SKM-1 treated with dmso at 0.1 percent for 144 hours (cell line): ENCODE results near the gene E2F1.
"Not testable (repeated sequence)": the region's sequence is repeated elsewhere in the genome, so short reads cannot be mapped to it uniquely, and the experiment has no call there.

Experiments used
- DNase-seq: peaks from one replicate; lab custom pipeline; 2025; ENCODE audit not compliant: unreplicated experiment; lab: John Stamatoyannopoulos, UW

E2F1 gene

DNA sequence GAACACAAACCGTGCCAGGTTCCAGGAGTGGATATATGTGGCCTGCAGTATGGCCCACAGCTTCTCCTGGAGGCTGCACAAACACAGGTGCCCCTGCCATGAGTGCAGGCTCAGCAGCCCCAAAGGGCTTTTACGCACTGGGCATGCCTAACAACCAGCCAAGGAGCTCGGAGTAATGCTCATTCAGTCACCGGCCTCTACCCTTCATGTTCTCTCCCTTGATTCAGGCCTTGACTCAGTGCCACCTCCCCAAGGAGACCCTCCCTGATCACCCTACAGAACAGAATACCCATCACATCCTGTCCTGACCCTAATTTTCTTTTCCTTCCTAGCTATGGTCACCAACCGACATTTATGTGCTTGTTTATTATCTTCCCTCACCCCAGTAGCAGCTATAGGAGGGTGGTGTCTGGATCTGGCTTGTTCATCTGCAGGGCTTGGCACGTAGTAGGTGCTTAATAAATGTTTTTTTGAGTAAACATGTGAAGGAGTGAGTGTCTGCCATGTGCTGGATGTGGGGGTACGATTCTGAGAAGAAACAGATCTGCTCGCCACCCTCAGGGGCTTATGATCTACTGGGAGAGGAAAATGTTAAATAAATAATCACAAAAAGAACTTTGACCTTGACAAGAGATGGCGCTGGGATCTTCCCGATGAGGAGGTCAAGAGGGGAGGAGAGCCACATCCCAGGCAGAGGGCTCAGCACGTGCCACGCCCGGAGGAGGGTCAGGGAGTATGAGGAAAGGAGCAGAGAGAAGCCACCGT lies 24.7 kb upstream of the E2F1 start:
- no peak for DNase-seq

DNA sequence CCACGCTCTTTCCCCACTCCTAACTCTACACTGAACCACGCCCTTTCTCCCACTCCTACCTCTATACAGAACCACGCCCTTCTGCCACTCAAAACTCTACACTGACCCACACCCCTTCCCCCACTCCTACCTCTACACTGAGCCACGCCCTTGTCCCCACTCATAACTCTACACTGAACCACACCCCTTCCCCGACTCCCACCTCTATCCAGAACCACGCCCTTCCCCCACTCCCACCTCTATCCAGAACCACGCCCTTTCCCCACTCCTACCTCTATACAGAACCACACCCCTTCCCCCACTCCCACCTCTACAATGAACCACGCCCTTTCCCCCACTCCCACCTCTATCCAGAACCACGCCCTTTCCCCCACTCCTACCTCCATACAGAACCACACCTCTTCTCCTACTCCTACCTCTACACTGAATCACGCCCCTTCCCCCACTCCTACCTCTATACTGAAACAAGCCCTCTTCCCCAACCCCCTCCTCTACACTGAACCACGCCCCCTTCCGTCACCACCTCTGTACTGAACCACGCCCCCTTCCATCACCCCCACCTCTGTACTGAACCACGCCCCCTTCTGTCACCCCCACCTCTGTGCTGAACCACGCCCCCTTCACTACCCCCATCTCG lies 23.8 kb upstream of the E2F1 start:
- DNase-seq = no peak

DNA sequence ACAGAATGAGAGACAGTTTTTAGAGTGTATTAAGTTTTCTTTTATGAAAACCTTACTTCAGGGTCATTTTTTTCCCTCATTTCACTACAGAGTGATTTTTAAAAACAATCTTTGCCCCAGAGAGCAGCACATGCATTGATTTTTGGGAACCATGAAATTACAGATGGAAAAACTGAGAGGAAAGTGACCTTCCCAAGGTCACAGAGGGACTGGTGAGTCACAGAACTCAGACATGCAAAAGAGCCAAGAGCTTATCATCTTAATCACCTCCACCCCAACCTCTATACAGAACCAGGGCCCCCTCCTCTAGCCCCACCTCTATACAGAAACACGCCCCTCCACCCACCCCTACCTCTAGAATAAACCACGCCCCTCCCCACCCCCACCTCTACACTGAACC lies 23.2 kb upstream of the E2F1 start:
- no peak for DNase-seq

DNA sequence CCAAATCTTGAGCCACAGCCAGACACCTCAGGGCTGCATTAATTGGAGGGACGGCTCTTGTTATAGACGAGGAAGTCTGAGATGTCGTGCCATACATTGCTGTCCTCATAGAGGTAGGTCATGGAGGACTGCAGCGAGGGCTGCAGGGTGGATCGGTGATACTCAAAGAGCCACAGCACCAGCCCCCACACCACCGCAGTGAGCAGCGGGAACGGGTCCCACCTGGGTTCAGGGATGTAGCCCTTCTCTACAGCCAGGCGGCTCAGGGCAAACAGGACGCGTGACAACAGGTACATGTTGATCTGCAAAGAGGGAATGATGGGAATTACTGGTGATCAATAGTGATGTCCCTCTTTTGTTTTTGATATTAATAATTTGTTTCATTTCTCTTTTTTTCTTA lies 21.5 kb upstream of the E2F1 start:
- DNase-seq = no peak

DNA sequence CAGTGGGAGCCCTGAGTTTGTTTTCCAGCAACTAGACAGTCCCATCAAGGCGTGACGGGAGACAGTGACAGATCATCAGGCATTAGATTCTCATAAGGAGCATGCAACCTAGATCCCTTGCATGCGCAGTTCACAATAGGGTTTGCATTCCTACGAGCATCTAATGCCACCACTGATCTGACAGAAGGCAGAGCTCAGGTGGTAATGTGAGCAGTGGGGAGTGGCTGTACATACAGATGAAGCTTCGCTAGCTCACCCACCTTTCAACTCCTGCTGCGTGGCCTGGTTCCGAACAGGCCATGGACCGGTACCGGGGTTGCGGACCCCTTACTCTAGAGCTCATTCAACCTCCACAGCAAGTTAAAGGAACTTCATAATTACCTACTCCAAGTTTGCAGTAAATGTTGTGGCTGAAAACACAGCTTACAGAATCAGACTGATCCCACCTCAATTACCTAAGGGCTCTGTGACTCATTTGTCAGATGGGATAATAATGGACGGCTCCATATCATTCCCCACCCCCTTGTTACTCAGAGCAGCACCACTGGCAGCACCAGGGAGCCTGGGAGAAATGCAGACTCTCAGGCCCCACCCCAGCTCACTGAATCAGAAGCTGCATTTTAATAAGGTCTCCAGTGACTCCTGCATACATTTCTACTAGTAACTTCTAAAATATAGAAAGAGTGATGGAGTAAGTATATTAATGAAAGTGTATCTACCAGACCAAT lies 18.2 kb upstream of the E2F1 start:
- no peak for DNase-seq

DNA sequence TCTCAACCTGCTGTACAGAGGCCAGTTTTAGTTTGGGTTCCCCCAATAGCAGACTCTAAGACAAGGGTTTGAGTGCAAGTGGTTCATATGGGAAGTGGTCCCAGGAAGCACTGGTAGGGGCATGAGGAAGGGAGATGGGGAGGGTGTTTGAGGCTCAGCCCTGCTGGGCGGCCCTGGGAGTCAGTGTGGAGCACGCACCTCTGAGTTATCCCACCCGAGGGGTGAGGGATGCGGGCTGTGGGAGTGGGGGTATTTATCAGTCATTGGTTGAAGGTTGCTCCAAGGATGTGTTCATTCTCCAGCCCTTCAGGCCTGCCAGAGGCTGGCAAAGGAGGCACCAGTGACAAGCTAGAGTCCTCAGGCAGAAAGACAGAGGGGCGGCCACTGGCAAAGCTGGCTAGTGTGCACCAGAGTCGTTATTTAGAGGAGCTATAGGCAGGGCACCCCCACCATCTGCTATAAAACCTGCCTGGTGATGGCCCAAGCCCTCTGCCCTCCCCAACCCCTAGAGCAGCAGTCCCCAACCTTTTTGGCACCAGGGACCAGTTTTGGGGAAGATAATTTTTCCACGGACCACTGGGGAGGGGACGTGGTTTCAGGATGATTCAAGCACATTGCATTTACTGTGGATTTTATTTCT lies 17.4 kb upstream of the E2F1 start:
- DNase-seq = no peak

DNA sequence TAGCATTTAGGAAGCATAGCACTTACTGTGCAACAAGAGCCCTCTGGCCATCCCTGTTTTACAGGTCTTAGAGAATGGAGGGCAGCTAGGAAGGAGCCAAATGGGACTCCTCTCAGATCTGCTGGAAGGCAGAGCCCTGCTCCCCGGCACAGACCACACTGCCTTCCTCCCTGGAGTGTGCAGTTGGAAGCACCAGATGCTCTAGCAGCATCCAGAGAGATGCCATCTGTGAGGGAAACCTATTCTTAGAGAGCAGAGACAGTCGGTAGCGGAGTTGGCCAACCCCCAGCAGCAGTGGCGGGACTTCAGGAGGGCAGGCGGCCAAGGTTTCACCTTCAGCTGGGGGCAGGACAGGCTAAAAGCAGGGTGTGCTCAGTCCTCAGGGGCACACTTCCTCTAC lies 16.7 kb upstream of the E2F1 start:
- no peak for DNase-seq

DNA sequence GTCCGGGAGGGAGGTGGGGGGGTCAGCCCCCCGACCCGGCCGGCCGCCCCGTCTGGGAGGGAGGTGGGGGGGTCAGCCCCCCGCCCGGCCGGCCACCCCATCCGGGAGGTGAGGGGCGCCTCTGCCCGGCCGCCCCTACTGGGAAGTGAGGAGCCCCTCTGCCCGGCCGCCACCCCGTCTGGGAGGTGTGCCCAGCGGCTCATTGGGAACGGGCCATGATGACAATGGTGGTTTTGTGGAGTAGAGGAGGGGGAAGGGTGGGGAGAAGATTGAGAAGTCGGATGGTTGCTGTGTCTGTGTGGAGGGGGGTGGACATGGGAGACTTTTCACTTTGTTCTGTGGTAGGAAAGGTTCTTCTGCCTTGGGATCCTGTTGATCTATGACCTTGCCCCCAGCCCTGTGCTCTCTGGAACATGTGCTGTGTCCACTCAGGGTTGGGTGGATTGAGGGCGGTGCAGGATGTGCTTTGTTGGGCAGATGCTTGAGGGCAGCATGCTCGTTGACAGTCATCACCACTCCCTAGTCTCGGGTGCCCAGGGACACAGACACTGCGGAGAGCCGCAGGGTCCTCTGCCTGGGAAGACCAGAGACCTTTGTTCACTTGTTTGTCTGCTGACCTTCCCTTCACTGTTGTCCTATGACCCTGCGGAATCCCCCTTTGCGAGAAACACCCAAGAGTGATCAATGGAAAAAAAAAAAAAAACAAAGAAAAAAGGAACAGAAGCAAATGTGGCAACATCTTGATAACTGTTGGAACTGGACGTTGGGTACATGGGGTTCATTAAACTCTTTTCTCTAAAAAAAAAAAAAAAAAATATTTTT lies 15.7 kb upstream of the E2F1 start:
- no peak for DNase-seq

DNA sequence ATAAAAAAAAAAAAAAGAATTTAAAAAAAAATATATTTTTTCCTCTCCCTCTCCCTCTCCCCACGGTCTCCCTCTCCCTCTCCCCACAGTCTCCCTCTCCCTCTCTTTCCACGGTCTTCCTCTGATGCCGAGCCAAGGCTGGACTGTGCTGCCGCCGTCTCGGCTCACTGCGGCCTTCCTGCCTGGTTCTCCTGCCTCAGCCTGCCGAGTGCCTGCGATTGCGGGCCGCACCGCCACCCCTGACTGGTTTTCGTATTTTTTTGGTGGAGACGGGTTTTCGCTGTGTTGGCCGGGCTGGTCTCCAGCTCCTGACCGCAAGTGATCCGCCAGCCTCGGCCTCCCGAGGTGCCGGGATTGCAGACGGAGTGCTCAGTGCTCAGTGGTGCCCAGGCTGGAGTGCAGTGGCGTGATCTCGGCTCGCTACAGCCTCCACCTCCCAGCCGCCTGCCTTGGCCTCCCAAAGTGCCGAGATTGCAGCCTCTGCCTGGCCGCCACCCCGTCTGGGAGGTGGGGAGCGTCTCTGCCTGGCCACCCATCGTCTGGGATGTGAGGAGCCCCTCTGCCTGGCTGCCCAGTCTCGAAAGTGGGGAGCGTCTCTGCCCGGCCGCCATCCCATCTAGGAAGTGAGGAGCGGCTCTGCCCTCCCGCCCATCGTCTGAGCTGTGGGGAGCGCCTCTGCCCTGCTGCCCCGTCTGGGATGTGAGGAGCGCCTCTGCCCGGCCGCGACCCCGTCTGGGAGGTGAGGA lies 14.7 kb upstream of the E2F1 start:
- DNase-seq = not testable (repeated sequence)

DNA sequence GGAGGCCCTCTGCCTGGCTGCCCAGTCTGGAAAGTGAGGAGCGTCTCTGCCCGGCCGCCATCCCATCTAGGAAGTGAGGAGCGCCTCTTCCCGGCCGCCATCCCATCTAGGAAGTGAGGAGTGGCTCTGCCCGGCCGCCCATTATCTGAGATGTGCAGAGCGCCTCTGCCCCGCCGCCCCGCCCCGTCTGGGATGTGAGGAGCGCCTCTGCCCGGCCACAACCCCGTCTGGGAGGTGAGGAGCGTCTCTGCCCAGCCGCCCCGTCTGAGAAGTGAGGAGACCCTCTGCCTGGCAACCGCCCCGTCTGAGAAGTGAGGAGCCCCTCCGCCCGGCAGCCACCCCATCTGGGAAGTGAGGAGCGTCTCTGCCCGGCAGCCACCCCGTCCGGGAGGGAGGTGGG lies 12.8 kb upstream of the E2F1 start:
- not testable (repeated sequence) for DNase-seq

DNA sequence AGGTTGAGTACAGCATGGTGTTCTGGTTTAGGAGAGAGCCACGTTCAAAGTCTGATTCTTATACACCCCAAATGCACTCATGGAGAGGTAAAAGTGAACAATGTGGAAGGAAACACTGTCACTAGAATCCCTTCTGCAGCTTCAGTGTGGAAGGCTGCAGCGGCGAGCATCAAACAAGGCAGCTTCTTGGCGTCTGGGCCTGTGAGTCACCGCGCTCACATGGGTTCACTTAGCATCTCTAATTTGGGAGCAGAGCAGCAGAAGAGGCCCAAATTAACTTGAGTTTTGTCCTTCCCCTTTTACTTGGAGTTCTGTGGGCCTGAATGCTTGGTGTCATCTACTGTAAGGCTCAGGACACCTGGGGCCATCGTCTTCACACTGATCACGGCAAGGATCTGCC lies 10.9 kb upstream of the E2F1 start:
- DNase-seq = no peak

DNA sequence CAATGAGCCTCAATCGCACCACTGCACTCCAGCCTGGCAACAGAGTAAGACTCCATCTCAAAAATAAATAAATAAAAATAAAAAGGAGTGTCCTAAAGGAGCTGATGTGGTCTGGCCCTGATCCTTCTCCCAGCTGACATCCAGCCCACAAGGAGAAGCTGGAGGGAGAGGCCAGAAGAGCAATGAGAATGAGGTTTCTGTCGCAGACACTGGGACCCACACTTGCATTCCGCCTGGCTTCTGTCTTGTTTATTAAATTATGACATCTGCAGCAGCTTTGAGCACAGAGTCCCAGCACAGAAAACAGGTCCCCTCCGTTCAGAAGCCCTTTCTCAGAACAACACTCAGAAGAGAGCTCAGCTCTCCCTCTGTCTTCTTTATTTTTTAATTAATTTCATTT lies 10.3 kb upstream of the E2F1 start:
- no peak for DNase-seq

DNA sequence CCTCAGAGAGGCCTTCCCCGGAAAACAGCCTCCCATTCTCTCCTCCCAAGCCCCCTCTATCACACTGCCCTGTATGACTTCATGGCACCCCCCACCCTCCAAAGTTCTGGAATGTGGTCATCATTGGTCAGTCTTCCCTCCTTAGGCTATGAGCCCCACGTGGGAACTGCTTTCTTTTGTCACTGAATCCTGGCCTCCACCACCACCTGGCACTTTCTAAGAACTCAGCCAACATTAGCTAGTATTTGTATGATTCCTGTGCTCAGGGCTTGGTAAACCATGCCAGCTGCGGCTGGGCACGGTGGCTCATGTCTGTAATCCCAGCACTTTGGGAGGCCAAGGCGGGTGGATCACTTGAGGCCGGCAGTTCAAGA lies 8.4 kb upstream of the E2F1 start:
- no peak for DNase-seq

DNA sequence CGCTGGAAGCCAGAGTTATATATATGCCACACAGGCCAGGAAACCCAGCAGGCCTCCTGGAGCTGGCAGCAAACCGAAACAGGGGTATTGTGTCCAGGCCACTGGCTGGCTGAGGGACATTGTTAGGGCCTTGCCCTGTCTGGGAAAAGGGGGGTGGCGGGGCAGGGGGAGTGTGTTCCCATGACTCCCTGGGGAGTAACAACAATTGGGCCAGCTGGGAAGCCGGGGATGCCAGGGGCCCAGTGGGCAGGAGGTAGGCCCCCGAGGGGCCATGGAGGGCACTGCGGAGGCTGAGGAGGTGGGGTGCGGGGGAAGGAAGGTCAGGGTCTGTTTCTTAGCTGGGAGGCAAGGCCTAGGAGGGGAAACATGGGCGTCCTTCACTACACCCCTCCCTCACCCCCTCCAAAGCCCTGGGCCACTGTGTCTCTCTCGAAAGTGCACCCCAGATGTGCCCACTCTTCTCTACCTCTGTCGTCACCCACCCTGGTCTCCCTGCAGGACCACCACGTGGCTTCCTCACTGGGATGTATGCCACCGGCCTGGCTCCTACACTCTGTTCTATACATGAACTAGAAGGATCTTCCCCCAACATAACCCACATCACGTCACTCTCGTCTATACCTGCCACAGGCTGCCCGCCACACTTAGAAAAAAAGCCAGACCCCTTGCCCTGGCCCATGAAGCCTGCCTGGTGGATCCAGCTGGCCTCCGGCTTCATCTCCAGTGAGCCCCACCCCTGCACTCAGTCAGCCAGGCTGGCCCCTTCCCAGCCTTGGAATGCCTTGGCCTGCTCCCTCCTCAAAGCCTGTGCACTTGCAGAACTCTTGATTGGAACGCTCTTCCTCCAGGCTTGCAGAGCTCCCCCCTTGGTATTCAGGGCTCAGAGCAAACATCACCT lies 7.8 kb upstream of the E2F1 start:
- DNase-seq = no peak

DNA sequence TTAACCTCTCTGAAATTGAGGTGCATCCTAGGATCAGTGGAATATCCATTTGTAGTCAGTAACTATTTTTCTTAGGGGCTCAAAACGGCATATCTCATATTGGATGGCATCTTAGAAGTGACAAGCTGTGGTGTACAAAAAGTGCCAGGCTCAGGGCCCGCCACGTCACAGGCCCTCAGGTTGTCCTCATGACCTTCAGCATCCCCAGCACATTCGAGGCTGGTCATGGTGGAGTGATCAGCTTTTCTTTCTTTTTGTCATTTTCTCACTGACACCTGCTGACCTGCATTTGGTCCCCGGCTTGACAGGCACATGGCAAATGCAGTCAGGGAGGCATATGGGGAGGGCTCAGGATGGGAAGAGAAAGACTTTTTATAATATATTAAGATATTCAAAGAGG lies 7.1 kb upstream of the E2F1 start:
- no peak for DNase-seq

DNA sequence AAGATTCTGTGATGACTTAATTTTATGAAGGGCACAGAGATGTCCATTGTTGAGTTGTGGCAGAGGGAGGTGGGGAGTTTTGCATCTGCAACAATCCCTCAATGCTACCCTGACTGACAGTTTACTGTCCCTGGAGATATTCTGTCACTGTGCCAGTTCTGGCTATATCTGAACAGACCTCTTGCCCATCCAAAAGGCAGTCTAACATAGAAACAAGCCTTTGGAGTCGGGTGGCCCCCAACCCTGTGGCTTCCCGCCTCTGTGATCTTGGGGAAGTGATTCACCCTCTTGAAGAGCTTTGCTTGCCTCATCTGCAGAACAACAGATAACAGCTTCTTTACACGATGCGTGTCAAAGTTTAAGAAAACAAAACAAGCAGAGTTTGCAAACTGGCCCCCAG lies 3.8 kb upstream of the E2F1 start:
- peak; percentile 63 for DNase-seq

DNA sequence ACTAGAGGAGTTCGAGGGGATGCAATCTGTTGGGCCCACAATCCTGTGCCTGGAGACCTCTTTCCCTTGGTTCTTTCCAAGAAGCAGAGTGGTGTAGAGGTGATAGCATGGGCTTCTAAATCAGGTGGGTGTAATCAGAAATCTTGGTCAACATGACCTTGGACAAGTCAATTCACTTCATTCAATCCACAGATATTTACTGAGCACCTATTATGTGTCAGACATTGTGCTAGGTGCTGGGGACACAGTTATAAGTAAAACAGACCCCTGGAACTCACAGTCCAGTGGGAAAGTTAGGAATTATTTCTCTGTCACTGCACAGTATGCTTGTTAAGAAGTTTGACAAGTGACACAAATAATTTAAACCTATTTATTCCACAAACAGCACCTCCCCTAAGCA lies 3.3 kb upstream of the E2F1 start:
- DNase-seq = no peak

DNA sequence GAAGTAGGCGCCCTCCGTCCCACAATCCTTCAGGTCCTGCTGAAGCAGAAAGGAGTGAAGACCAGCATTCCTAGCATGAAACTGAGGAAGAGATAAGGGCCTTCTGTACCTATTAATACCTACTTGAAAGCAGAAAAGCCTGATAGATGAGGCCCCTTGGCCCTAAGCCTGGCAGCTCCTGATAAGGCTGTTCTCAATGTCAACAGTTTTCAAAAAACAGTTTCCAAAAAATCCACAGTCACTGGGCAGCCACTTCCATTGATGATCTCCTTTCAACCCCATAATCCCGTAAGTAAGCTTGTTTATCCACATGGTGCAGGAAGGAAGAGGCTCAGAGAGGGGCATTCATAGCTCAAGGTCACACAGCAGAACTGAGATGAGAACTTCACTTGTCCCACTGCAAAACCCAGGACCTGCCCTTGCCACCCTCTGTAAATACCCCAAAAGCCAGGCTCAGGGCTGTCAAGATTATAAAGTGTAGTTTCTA lies 2.8 kb upstream of the E2F1 start:
- no peak for DNase-seq
